ENCODE results near the gene TYK2. TPM values are rescaled to one million over a fixed set of nuclear protein-coding genes. Genes with fewer than 3 reads are reported as not detected.
"Not testable (repeated sequence)": the region's sequence is repeated elsewhere in the genome, so short reads cannot be mapped to it uniquely, and the experiment has no call there.

The TYK2 gene
- total RNA-seq, 1 donor from 2014 or later, result 143 TPM

GRCh38 chr19:10374931-10375330 lies 5.4 kb downstream of the TYK2 start:
- H3K4me3 Mint-ChIP-seq (ENCODE audit: unreplicated experiment), result peak overlapping the region; percentile 51
- H3K9me3 Mint-ChIP-seq (ENCODE audit: unreplicated experiment), result no peaks in the 10 kb centered on the region
- no peak for TF ChIP-seq CTCF (IDR thresholded peaks at IDR 0.05; ENCODE audit: unreplicated experiment)
- peaks cover 5% of the 10 kb centered on the region for H3K4me1 Mint-ChIP-seq (ENCODE audit: unreplicated experiment)
- no peaks in the 10 kb centered on the region for H3K27me3 Mint-ChIP-seq (ENCODE audit: unreplicated experiment)
- H3K27ac Mint-ChIP-seq (ENCODE audit: unreplicated experiment), result no peak overlapping the region
- peaks cover 15% of the 10 kb centered on the region for H3K36me3 Mint-ChIP-seq (ENCODE audit: low read depth, unreplicated experiment)
- DNase-seq (ENCODE audit: low spot score), result no peak

- H3K36me3 Mint-ChIP-seq (ENCODE audit: low read depth, unreplicated experiment), result peaks cover 27% of the 10 kb centered on the region
- no peak for TF ChIP-seq CTCF (IDR thresholded peaks at IDR 0.05; ENCODE audit: unreplicated experiment)
- H3K27me3 Mint-ChIP-seq (ENCODE audit: unreplicated experiment), result no peaks in the 10 kb centered on the region
- H3K4me3 Mint-ChIP-seq (ENCODE audit: unreplicated experiment), result no peak overlapping the region
- no peak overlapping the region for H3K27ac Mint-ChIP-seq (ENCODE audit: unreplicated experiment)
- H3K4me1 Mint-ChIP-seq (ENCODE audit: unreplicated experiment), result no peaks in the 10 kb centered on the region
- DNase-seq (ENCODE audit: low spot score), result no peak
- no peaks in the 10 kb centered on the region for H3K9me3 Mint-ChIP-seq (ENCODE audit: unreplicated experiment)
Measured at GRCh38 chr19:10372690-10373089, 7.7 kb downstream of the TYK2 start.

- H3K4me1 Mint-ChIP-seq (ENCODE audit: unreplicated experiment), result no peaks in the 10 kb centered on the region
- peaks cover 33% of the 10 kb centered on the region for H3K36me3 Mint-ChIP-seq (ENCODE audit: low read depth, unreplicated experiment)
- no peaks in the 10 kb centered on the region for H3K9me3 Mint-ChIP-seq (ENCODE audit: unreplicated experiment)
- no peak overlapping the region for H3K27ac Mint-ChIP-seq (ENCODE audit: unreplicated experiment)
- no peak for TF ChIP-seq CTCF (IDR thresholded peaks at IDR 0.05; ENCODE audit: unreplicated experiment)
- no peak overlapping the region for H3K4me3 Mint-ChIP-seq (ENCODE audit: unreplicated experiment)
- H3K27me3 Mint-ChIP-seq (ENCODE audit: unreplicated experiment), result no peaks in the 10 kb centered on the region
- no peak for DNase-seq (ENCODE audit: low spot score)
Measured at GRCh38 chr19:10368101-10368803, 12.1 kb downstream of the TYK2 start.

- not testable (repeated sequence) for H3K4me3 Mint-ChIP-seq (ENCODE audit: unreplicated experiment); H3K27ac Mint-ChIP-seq (ENCODE audit: unreplicated experiment); H3K27me3 Mint-ChIP-seq (ENCODE audit: unreplicated experiment); H3K9me3 Mint-ChIP-seq (ENCODE audit: unreplicated experiment); DNase-seq (ENCODE audit: low spot score); H3K4me1 Mint-ChIP-seq (ENCODE audit: unreplicated experiment)
- H3K36me3 Mint-ChIP-seq (ENCODE audit: low read depth, unreplicated experiment), result peaks cover 34% of the 10 kb centered on the region
Measured at GRCh38 chr19:10366950-10367512, 13.3 kb downstream of the TYK2 start.

- no peak overlapping the region for H3K27ac Mint-ChIP-seq (ENCODE audit: unreplicated experiment)
- no peaks in the 10 kb centered on the region for H3K4me1 Mint-ChIP-seq (ENCODE audit: unreplicated experiment)
- DNase-seq (ENCODE audit: low spot score), result no peak
- peaks cover 3% of the 10 kb centered on the region for H3K27me3 Mint-ChIP-seq (ENCODE audit: unreplicated experiment)
- H3K4me3 Mint-ChIP-seq (ENCODE audit: unreplicated experiment), result no peak overlapping the region
- H3K9me3 Mint-ChIP-seq (ENCODE audit: unreplicated experiment), result no peaks in the 10 kb centered on the region
- TF ChIP-seq CTCF (IDR thresholded peaks at IDR 0.05; ENCODE audit: unreplicated experiment), result no peak
- peaks cover 37% of the 10 kb centered on the region for H3K36me3 Mint-ChIP-seq (ENCODE audit: low read depth, unreplicated experiment)
Measured at GRCh38 chr19:10365518-10365917, 14.9 kb downstream of the TYK2 start.
